Endodermal cell (in vitro differentiated cells): ENCODE measurements around the gene MMP25. TPM values are rescaled to one million over a fixed set of nuclear protein-coding genes. Genes with fewer than 3 reads are reported as not detected.

Experiments used
- DNase-seq: peaks from one replicate; pipeline ENCODE4 v3.0.0-alpha.2; 2017
- H3K27ac ChIP-seq: 2 replicates; pipeline ENCODE4 v1.5.1; 2013; ENCODE audit warnings: mild to moderate bottlenecking, low read depth, low read length, moderate library complexity
- H3K27me3 ChIP-seq: 2 replicates; pipeline ENCODE4 v1.6.1; 2013; ENCODE audit warnings: mild to moderate bottlenecking, low read length, moderate library complexity; ENCODE audit not compliant: insufficient read depth, control insufficient read depth, poor library complexity, severe bottlenecking
- H3K36me3 ChIP-seq: 2 replicates; pipeline ENCODE4 v1.7.0; 2013; ENCODE audit warnings: mild to moderate bottlenecking, low read length, moderate library complexity; ENCODE audit not compliant: control insufficient read depth, insufficient read depth
- H3K4me1 ChIP-seq: one replicate; pipeline ENCODE4 v1.7.0; 2013; ENCODE audit warnings: low read length; ENCODE audit not compliant: control insufficient read depth, insufficient read depth
- H3K4me3 ChIP-seq: 2 replicates; pipeline ENCODE4 v1.5.1; 2013; ENCODE audit warnings: mild to moderate bottlenecking, low read length, moderate library complexity
- H3K9ac ChIP-seq: 2 replicates; pipeline ENCODE4 v1.6.1; 2013; ENCODE audit warnings: mild to moderate bottlenecking, low read length, moderate library complexity; ENCODE audit not compliant: poor library complexity, severe bottlenecking; ENCODE audit errors: extremely low read depth
- H3K9me3 ChIP-seq: 2 replicates; pipeline ENCODE4 v1.6.1; 2013; ENCODE audit warnings: mild to moderate bottlenecking, low read length, moderate library complexity; ENCODE audit not compliant: control insufficient read depth
- H3K27ac Mint-ChIP-seq: 2 replicates; pipeline ENCODE4 v1.8.0; 2020; ENCODE audit warnings: mixed read lengths
- H3K27me3 Mint-ChIP-seq: 2 replicates; pipeline ENCODE4 v1.8.0; 2021; ENCODE audit warnings: mild to moderate bottlenecking, mixed read lengths; ENCODE audit not compliant: insufficient read depth
- H3K36me3 Mint-ChIP-seq: 2 replicates; pipeline ENCODE4 v1.8.0; 2020; ENCODE audit warnings: low read depth, mixed read lengths
- H3K4me1 Mint-ChIP-seq: 2 replicates; pipeline ENCODE4 v1.8.0; 2020; ENCODE audit warnings: mixed read lengths
- H3K4me3 Mint-ChIP-seq: 2 replicates; pipeline ENCODE4 v1.8.0; 2020; ENCODE audit warnings: mild to moderate bottlenecking, moderate library complexity, mixed read lengths
- H3K9me3 Mint-ChIP-seq: 2 replicates; pipeline ENCODE4 v1.8.0; 2020; ENCODE audit warnings: mild to moderate bottlenecking, mixed read lengths
- CTCF ChIP-seq: fragments of 200-600 bp; sonication (generic); conservative IDR thresholded peaks from 2 replicates; pipeline ENCODE4 v1.5.0; 2021; ENCODE audit warnings: antibody characterized with exemption, mild to moderate bottlenecking
- WGBS, 2 experiments: methylation state at CpG; one replicate each; pipeline versions ENCODE4 v1.1.5 to v1.1.7; 2013; ENCODE audit warnings: missing lambda C conversion rate in 2 of 2, mixed read lengths in 1 of 2; ENCODE audit not compliant: insufficient coverage in 1 of 2, insufficient read length in 1 of 2; 5-methylcytosine and 5-hydroxymethylcytosine counted together
- total RNA-seq, 2 donors: library from RNA; stranded (reverse); fragmentation: NEBNext Ultra II Directional in 1 of 2; extraction: Animal tissue kit (Norgen Biotek cat#: 25700) in 1 of 2; gene quantifications; 2 replicates in 1 of 2; 3 replicates in 1 of 2; pipeline ENCODE4 v1.2.1, GENCODE V29; 2021

MMP25 gene
- total RNA-seq, 2 donors from 2014 or later: 4.5 to 6.1 TPM

- H3K27me3 ChIP-seq: no peaks in the 10 kb centered on the region
- WGBS, 2 experiments: 96 to 97% methylated on average over 67 to 81 of the region's 81 CpGs
- H3K27me3 Mint-ChIP-seq: no peaks in the 10 kb centered on the region
- no peak for DNase-seq
- no peak overlapping the region for H3K27ac Mint-ChIP-seq
- H3K4me3 Mint-ChIP-seq: no peak overlapping the region
- no peaks in the 10 kb centered on the region for H3K4me1 ChIP-seq
- peaks cover 8% of the 10 kb centered on the region for H3K4me1 Mint-ChIP-seq
- H3K9ac ChIP-seq: no peak overlapping the region
- H3K4me3 ChIP-seq: no peak overlapping the region
- H3K9me3 ChIP-seq: no peaks in the 10 kb centered on the region
- no peak overlapping the region for H3K27ac ChIP-seq
- peaks cover 3% of the 10 kb centered on the region for H3K36me3 ChIP-seq
- no peaks in the 10 kb centered on the region for H3K9me3 Mint-ChIP-seq
- H3K36me3 Mint-ChIP-seq: peaks cover 41% of the 10 kb centered on the region
- no peak for TF ChIP-seq CTCF
These were observed 43.6 kb downstream of the MMP25 start for GRCh38 chr16:3089717-3090592.

- peaks cover 8% of the 10 kb centered on the region for H3K4me1 Mint-ChIP-seq
- 91 to 100% methylated on average over 4 to 8 of the region's 8 CpGs for WGBS, 2 experiments
- Histone ChIP-seq H3K27me3 (no peaks in the 10 kb centered on the region), H3K36me3 (peaks cover 6% of the 10 kb centered on the region), H3K4me3 (no peak overlapping the region), H3K27ac (no peak overlapping the region), H3K9me3 (no peaks in the 10 kb centered on the region), H3K4me1 (no peaks in the 10 kb centered on the region), H3K9ac (no peak overlapping the region)
- no peak overlapping the region for H3K27ac Mint-ChIP-seq
- peaks cover 44% of the 10 kb centered on the region for H3K36me3 Mint-ChIP-seq
- no peak for TF ChIP-seq CTCF
- H3K9me3 Mint-ChIP-seq: no peaks in the 10 kb centered on the region
- no peak for DNase-seq
- no peak overlapping the region for H3K4me3 Mint-ChIP-seq
- no peaks in the 10 kb centered on the region for H3K27me3 Mint-ChIP-seq
These were observed 45.2 kb downstream of the MMP25 start for GRCh38 chr16:3091551-3091950.

GRCh38 chr16:3092501-3092941 lies 46.2 kb downstream of the MMP25 start:
- no peak overlapping the region for H3K9ac ChIP-seq
- no peaks in the 10 kb centered on the region for H3K27me3 ChIP-seq
- peaks cover 6% of the 10 kb centered on the region for H3K36me3 ChIP-seq
- H3K9me3 ChIP-seq: no peaks in the 10 kb centered on the region
- no peak overlapping the region for H3K27ac Mint-ChIP-seq
- H3K4me3 ChIP-seq: no peak overlapping the region
- TF ChIP-seq CTCF: no peak
- no peak overlapping the region for H3K27ac ChIP-seq
- 88 to 95% methylated on average over 9 to 20 of the region's 20 CpGs for WGBS, 2 experiments
- no peaks in the 10 kb centered on the region for H3K27me3 Mint-ChIP-seq
- peaks cover 44% of the 10 kb centered on the region for H3K36me3 Mint-ChIP-seq
- H3K4me1 ChIP-seq: peaks cover 3% of the 10 kb centered on the region
- no peak overlapping the region for H3K4me3 Mint-ChIP-seq
- H3K9me3 Mint-ChIP-seq: no peaks in the 10 kb centered on the region
- DNase-seq: no peak
- peaks cover 13% of the 10 kb centered on the region for H3K4me1 Mint-ChIP-seq
